ENCODE measurements around the gene ZBTB45. TPM values are rescaled to one million over a fixed set of nuclear protein-coding genes. Genes with fewer than 3 reads are reported as not detected.

Gene ZBTB45
- total and polyA plus RNA-seq, 2 donors from 2014 or later: 7.7 to 16.9 TPM

GRCh38 chr19:58550362-58551122 lies 30.9 kb upstream of the ZBTB45 start:
- H3K9me3 ChIP-seq (ENCODE audit: control insufficient read depth in 2 of 3, insufficient read depth in 1 of 3, low read length in 3 of 3): no peaks in the 10 kb centered on the region
- intact Hi-C loops (cut with DNase I): no loop called here
- no peak overlapping the region for H3K4me3 ChIP-seq (ENCODE audit: low read length in 3 of 3)
- H3K4me1 ChIP-seq (ENCODE audit: control insufficient read depth in 2 of 3, insufficient read depth in 2 of 3, low read depth in 1 of 3, low read length in 3 of 3): peaks cover 2 to 32% (median 17%) of the 10 kb centered on the region in 3 donors
- no peaks in the 10 kb centered on the region for H3K27me3 ChIP-seq (ENCODE audit: control insufficient read depth, insufficient read depth, low read length)
- H3K27ac ChIP-seq (ENCODE audit: low read depth in 2 of 2, low read length in 2 of 2): no peak overlapping the region
- DNase-seq (peak in 1 of 5 donors; percentile 50), FAIRE-seq (no peak)
- TF ChIP-seq CTCF (IDR thresholded peaks at IDR 0.05; ENCODE audit: borderline replicate concordance, extremely low read depth, insufficient read depth): no peak
- H3K36me3 ChIP-seq (ENCODE audit: control insufficient read depth in 2 of 3, insufficient read depth in 3 of 3, low read length in 3 of 3): peaks cover 16 to 66% (median 47%) of the 10 kb centered on the region in 3 donors
- no peak overlapping the region for H3K9ac ChIP-seq (ENCODE audit: low read length in 3 of 3)

GRCh38 chr19:58549664-58550361 lies 30.2 kb upstream of the ZBTB45 start:
- FAIRE-seq (no peak), DNase-seq (peak in 1 of 5 donors; percentile 64)
- Histone ChIP-seq H3K27me3 (ENCODE audit: control insufficient read depth, insufficient read depth, low read length) (no peaks in the 10 kb centered on the region), H3K4me1 (ENCODE audit: control insufficient read depth in 2 of 3, insufficient read depth in 2 of 3, low read depth in 1 of 3, low read length in 3 of 3) (peaks cover 2 to 31% (median 17%) of the 10 kb centered on the region in 3 donors), H3K27ac (ENCODE audit: low read depth in 2 of 2, low read length in 2 of 2) (no peak overlapping the region), H3K4me3 (ENCODE audit: low read length in 3 of 3) (no peak overlapping the region), H3K36me3 (ENCODE audit: control insufficient read depth in 2 of 3, insufficient read depth in 3 of 3, low read length in 3 of 3) (peaks cover 16 to 67% (median 47%) of the 10 kb centered on the region in 3 donors), H3K9ac (ENCODE audit: low read length in 3 of 3) (no peak overlapping the region), H3K9me3 (ENCODE audit: control insufficient read depth in 2 of 3, insufficient read depth in 1 of 3, low read length in 3 of 3) (no peaks in the 10 kb centered on the region)
- intact Hi-C loops (cut with DNase I): no loop called here
- TF ChIP-seq CTCF (IDR thresholded peaks at IDR 0.05; ENCODE audit: borderline replicate concordance, extremely low read depth, insufficient read depth): no peak

- peak in 2 of 5 donors; percentile 44 to 61 for DNase-seq
Observed at GRCh38 chr19:58548859-58549663, 29.5 kb upstream of the ZBTB45 start.

More at GRCh38 chr19:58548859-58549663, 29.5 kb upstream of the ZBTB45 start:
- Histone ChIP-seq H3K9me3 (ENCODE audit: control insufficient read depth in 2 of 3, insufficient read depth in 1 of 3, low read length in 3 of 3) (no peaks in the 10 kb centered on the region), H3K9ac (ENCODE audit: low read length in 3 of 3) (no peak overlapping the region), H3K27me3 (ENCODE audit: control insufficient read depth, insufficient read depth, low read length) (no peaks in the 10 kb centered on the region), H3K4me1 (ENCODE audit: control insufficient read depth in 2 of 3, insufficient read depth in 2 of 3, low read depth in 1 of 3, low read length in 3 of 3) (peaks cover 2 to 26% (median 14%) of the 10 kb centered on the region in 3 donors), H3K36me3 (ENCODE audit: control insufficient read depth in 2 of 3, insufficient read depth in 3 of 3, low read length in 3 of 3) (peaks cover 16 to 67% (median 47%) of the 10 kb centered on the region in 3 donors), H3K27ac (ENCODE audit: low read depth in 2 of 2, low read length in 2 of 2) (no peak overlapping the region), H3K4me3 (ENCODE audit: low read length in 3 of 3) (no peak overlapping the region)
- TF ChIP-seq CTCF (IDR thresholded peaks at IDR 0.05; ENCODE audit: borderline replicate concordance, extremely low read depth, insufficient read depth): no peak
- intact Hi-C loops (cut with DNase I): no loop called here
- no peak for FAIRE-seq
